ENCODE results near the gene MAPK8IP2. TPM values are rescaled to one million over a fixed set of nuclear protein-coding genes. Genes with fewer than 3 reads are reported as not detected.
A peak's percentile ranks its signal among the peaks of the same experiment; 100 is the strongest.

Gene MAPK8IP2
- total and polyA plus RNA-seq, 2 of the 13 experiments (the other 11 are each of a cell fraction or from before 2014, with no cell fraction given): 1.3 to 2.6 TPM

GRCh38 chr22:50582493-50583293, 17.9 kb upstream of the MAPK8IP2 start, which contains the start of gene CHKB (continued):
- TF ChIP-seq MYC (CRISPR knock-in tag; IDR thresholded peaks at IDR 0.05; ENCODE audit: borderline replicate concordance) (peak; percentile 65), RBFOX2 (IDR thresholded peaks at IDR 0.05; ENCODE audit: low read depth, low read length) (peak; percentile 97), ZNF256 (CRISPR knock-in tag; conservative IDR thresholded peaks at IDR 0.05) (no peak; the same call in 1 of the 2 replicates), TEF (CRISPR knock-in tag; IDR thresholded peaks at IDR 0.05) (peak; percentile 37; the same call in 1 of the 2 replicates), PHF21A (CRISPR knock-in tag; IDR thresholded peaks at IDR 0.05) (peak; percentile 90), ZFYVE20 (CRISPR knock-in tag; IDR thresholded peaks at IDR 0.05; ENCODE audit: borderline replicate concordance, low read depth) (no peak), RARG (CRISPR knock-in tag; IDR thresholded peaks at IDR 0.05; ENCODE audit: low read depth) (no peak), TEAD3 (CRISPR knock-in tag; optimal IDR thresholded peaks at IDR 0.05; ENCODE audit: borderline replicate concordance) (peak; percentile 43), YY1 (IDR thresholded peaks at IDR 0.05; ENCODE audit: insufficient read depth, insufficient replicate concordance, low read depth, low read length) (peak; percentile 90), KDM3A (CRISPR knock-in tag; IDR thresholded peaks at IDR 0.05; ENCODE audit: low read depth) (0 out of 2 replicates have a peak, but pooled peaks have one; percentile 40), ZNF678 (CRISPR knock-in tag; IDR thresholded peaks at IDR 0.05) (0 out of 2 replicates have a peak, but pooled peaks have one; percentile 3), ZNF34 (CRISPR knock-in tag; IDR thresholded peaks at IDR 0.05; ENCODE audit: borderline replicate concordance) (no peak), ZNF567 (CRISPR knock-in tag; IDR thresholded peaks at IDR 0.05; ENCODE audit: borderline replicate concordance) (no peak; the same call in 1 of the 2 replicates), NR3C1 (CRISPR knock-in tag; IDR thresholded peaks at IDR 0.05) (0 out of 2 replicates have a peak, but pooled peaks have one; percentile 31), ZBTB37 (CRISPR knock-in tag; IDR thresholded peaks at IDR 0.05) (no peak), ZNF343 (CRISPR knock-in tag; IDR thresholded peaks at IDR 0.05) (no peak; the same call in 1 of the 2 replicates), RAD21 (CRISPR knock-in tag; IDR thresholded peaks at IDR 0.05) (peak; percentile 46), ZC3H13 (CRISPR knock-in tag; IDR thresholded peaks at IDR 0.05) (peak; percentile 83; the same call in 1 of the 2 replicates), HNRNPLL (IDR thresholded peaks at IDR 0.05; ENCODE audit: low read depth, low read length, poor library complexity, severe bottlenecking) (peak; percentile 96), RAD51 (IDR thresholded peaks at IDR 0.05; ENCODE audit: borderline replicate concordance) (no peak), ZNF549 (CRISPR knock-in tag; IDR thresholded peaks at IDR 0.05) (no peak), ZBTB25 (CRISPR knock-in tag; IDR thresholded peaks at IDR 0.05) (peak; percentile 92), ZNF24 (IDR thresholded peaks at IDR 0.05) (no peak), PPARG (CRISPR knock-in tag; conservative IDR thresholded peaks at IDR 0.05) (peak; percentile 39), BRCA1 (CRISPR knock-in tag; IDR thresholded peaks at IDR 0.05) (0 out of 2 replicates have a peak, but pooled peaks have one; percentile 39), EHMT2 (IDR thresholded peaks at IDR 0.05; ENCODE audit: borderline replicate concordance, low read depth, low read length) (no peak), NFE2 (CRISPR knock-in tag; IDR thresholded peaks at IDR 0.05) (no peak), ZNF331 (CRISPR knock-in tag; IDR thresholded peaks at IDR 0.05) (no peak)
